HCT116 (cell line): ENCODE measurements around the gene TCEA2.

ENCODE experiments used
- ELF1 ChIP-seq: IDR thresholded peaks from 2 replicates; pipeline ENCODE4 v1.6.1; 2012; ENCODE audit warnings: low read depth, borderline replicate concordance
- JUND ChIP-seq: IDR thresholded peaks from 2 replicates; pipeline ENCODE4 v1.6.1; 2012
- POLR2A ChIP-seq: IDR thresholded peaks from 2 replicates; pipeline ENCODE4 v1.7.0; 2011; ENCODE audit warnings: borderline replicate concordance; ENCODE audit not compliant: insufficient read depth, insufficient read length; ENCODE audit errors: extremely low read depth
- RAD21 ChIP-seq: IDR thresholded peaks from 2 replicates; pipeline ENCODE4 v1.6.1; 2012; ENCODE audit warnings: low read depth, mild to moderate bottlenecking
- SP1 ChIP-seq: IDR thresholded peaks from 2 replicates; pipeline ENCODE4 v1.6.1; 2012; ENCODE audit warnings: low read depth
- TF ChIP-seq, protein P1 (sequence below), 3 experiments: fragments of 200-600 bp in 1 of 3; sonication (generic) in 1 of 3; IDR thresholded peaks in 2 of 3; conservative IDR thresholded peaks in 1 of 3; 2 replicates each; pipeline ENCODE4 v1.5.1; 2012 to 2017; ENCODE audit warnings: low read depth in 2 of 3, low read length in 2 of 3, antibody characterized with exemption in 1 of 3, borderline replicate concordance in 1 of 3, control low read depth in 1 of 3, mild to moderate bottlenecking in 1 of 3, mixed read lengths in 1 of 3, mixed run types in 1 of 3, moderate library complexity in 1 of 3; ENCODE audit not compliant: insufficient read depth in 1 of 3

- TF ChIP-seq, protein P1, sequence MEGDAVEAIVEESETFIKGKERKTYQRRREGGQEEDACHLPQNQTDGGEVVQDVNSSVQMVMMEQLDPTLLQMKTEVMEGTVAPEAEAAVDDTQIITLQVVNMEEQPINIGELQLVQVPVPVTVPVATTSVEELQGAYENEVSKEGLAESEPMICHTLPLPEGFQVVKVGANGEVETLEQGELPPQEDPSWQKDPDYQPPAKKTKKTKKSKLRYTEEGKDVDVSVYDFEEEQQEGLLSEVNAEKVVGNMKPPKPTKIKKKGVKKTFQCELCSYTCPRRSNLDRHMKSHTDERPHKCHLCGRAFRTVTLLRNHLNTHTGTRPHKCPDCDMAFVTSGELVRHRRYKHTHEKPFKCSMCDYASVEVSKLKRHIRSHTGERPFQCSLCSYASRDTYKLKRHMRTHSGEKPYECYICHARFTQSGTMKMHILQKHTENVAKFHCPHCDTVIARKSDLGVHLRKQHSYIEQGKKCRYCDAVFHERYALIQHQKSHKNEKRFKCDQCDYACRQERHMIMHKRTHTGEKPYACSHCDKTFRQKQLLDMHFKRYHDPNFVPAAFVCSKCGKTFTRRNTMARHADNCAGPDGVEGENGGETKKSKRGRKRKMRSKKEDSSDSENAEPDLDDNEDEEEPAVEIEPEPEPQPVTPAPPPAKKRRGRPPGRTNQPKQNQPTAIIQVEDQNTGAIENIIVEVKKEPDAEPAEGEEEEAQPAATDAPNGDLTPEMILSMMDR (IDR thresholded peaks at IDR 0.05 in 2 of 3, conservative IDR thresholded peaks at IDR 0.05 in 1 of 3; ENCODE audit: borderline replicate concordance in 1 of 3, insufficient read depth in 1 of 3, low read depth in 2 of 3, low read length in 2 of 3), result no peak
- TF ChIP-seq SP1 (no peak), ELF1 (no peak), JUND (no peak), POLR2A (no peak), RAD21 (no peak)
These were observed 50.9 kb downstream of the TCEA2 start for GRCh38 chr20:64113796-64114355.
